Neutrophil (primary cell): Measurements from ENCODE around the gene LAMC3.

Experiments
- H3K27ac ChIP-seq: fragments of 200-600 bp; sonication (generic); 2 replicates; pipeline ENCODE4 v1.5.1; 2016; ENCODE audit warnings: mild to moderate bottlenecking, moderate library complexity
- H3K27me3 ChIP-seq: fragments of 200-600 bp; sonication (generic); 2 replicates; pipeline ENCODE4 v1.6.0; 2016; ENCODE audit warnings: mild to moderate bottlenecking
- H3K36me3 ChIP-seq: fragments of 200-600 bp; sonication (generic); 2 replicates; pipeline ENCODE4 v1.5.1; 2017
- H3K4me1 ChIP-seq, 2 experiments: fragments of 200-600 bp in 1 of 2; sonication (generic) in 1 of 2; 1 replicate in 1 of 2; 2 replicates in 1 of 2; pipeline versions ENCODE4 v1.5.1 to v1.6.1; 2013 to 2016; ENCODE audit warnings: low read depth in 1 of 2, low read length in 1 of 2, mild to moderate bottlenecking in 1 of 2, moderate library complexity in 1 of 2; ENCODE audit not compliant: control insufficient read depth in 1 of 2, insufficient read depth in 1 of 2
- H3K4me3 ChIP-seq, 2 experiments: fragments of 200-600 bp in 1 of 2; sonication (generic) in 1 of 2; 1 replicate in 1 of 2; 2 replicates in 1 of 2; pipeline ENCODE4 v1.5.1; 2013 to 2016; ENCODE audit warnings: low read depth in 1 of 2, low read length in 1 of 2, mild to moderate bottlenecking in 1 of 2, moderate library complexity in 1 of 2
- H3K9me3 ChIP-seq: fragments of 200-600 bp; sonication (generic); 2 replicates; pipeline ENCODE4 v1.5.1; 2016
- TF ChIP-seq, protein P1 (sequence below): fragments of 200-600 bp; sonication (generic); IDR thresholded peaks from 2 replicates; pipeline ENCODE4 v1.5.1; 2016; ENCODE audit warnings: antibody characterized with exemption

The LAMC3 gene

DNA sequence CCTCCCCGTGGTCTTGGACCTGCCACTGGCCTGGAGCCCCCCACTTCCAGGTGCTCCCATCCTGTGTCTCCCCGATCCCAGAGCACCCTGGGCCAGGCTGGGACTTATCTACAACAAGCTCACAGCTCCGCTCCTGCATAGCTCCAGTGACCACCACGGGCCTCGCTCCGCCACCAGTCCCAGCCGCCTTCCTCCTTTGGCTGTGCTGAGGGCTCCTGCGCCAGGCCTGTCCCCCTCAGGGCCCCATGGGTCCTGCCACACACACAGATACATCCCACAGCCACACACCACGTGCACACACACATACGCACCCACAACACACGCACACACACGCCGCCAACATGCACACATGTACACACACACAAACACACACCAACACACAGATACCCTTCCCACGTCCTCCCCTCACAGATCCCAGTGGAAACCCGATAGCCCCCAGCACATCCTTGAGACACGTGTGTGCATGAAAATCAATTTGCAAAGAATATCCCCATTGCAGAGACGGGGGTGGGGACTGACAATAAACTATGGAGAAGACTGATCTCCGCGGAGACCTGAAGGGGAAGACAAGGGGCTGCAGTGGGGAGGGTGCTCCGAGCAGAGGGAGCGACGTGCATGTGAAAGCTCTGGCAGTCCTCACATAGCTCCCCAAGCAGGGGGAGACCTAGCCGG lies 18.5 kb upstream of the LAMC3 start:
- Histone ChIP-seq H3K4me3 (no peak overlapping the region), H3K36me3 (no peaks in the 10 kb centered on the region), H3K4me1 (no peaks in the 10 kb centered on the region), H3K27ac (no peak overlapping the region), H3K9me3 (no peaks in the 10 kb centered on the region), H3K27me3 (no peaks in the 10 kb centered on the region)
- TF ChIP-seq, protein P1, sequence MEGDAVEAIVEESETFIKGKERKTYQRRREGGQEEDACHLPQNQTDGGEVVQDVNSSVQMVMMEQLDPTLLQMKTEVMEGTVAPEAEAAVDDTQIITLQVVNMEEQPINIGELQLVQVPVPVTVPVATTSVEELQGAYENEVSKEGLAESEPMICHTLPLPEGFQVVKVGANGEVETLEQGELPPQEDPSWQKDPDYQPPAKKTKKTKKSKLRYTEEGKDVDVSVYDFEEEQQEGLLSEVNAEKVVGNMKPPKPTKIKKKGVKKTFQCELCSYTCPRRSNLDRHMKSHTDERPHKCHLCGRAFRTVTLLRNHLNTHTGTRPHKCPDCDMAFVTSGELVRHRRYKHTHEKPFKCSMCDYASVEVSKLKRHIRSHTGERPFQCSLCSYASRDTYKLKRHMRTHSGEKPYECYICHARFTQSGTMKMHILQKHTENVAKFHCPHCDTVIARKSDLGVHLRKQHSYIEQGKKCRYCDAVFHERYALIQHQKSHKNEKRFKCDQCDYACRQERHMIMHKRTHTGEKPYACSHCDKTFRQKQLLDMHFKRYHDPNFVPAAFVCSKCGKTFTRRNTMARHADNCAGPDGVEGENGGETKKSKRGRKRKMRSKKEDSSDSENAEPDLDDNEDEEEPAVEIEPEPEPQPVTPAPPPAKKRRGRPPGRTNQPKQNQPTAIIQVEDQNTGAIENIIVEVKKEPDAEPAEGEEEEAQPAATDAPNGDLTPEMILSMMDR, result no peak

DNA sequence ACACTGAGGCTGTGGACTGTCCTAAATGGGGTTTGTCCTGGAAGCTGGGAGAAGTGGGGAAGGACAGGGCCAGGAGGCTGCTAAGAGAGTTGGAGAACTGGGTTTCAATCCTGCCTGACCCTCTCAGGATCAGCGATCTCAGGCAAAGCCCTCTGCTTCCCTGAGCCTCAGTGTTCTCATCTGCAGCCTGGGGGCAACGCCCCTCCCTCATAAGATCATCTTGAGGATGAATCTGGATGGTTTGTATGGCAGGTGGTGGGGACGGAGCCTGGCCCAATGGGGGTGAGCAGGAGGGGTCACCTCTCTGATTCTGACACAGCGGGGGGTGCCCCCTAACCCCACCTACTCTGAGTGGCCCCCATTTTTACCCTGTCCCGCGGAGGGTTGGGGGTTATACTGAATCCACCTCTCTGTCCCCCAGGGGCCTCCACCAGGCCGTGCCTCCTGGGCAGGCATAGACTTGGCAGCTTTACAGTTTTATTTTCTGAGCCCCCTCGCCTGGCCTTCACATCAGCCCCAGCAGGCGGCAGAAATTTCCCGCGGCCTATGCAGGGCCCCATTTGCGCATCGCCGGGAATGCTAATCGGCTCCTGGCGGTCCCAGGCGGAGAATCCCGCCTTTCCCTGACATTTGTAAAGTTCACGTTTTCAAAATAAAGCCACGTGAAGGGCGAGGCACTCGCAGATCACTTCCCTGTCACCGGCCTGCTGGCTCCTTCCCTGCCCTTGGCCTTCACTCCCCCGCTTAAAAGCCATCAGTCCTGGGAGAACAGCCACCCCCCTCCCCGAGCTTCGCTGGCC lies 17.8 kb upstream of the LAMC3 start:
- TF ChIP-seq, protein P1, result no peak
- Histone ChIP-seq H3K36me3 (no peaks in the 10 kb centered on the region), H3K4me3 (no peak overlapping the region), H3K27ac (no peak overlapping the region), H3K4me1 (no peaks in the 10 kb centered on the region), H3K27me3 (no peaks in the 10 kb centered on the region), H3K9me3 (no peaks in the 10 kb centered on the region)

DNA sequence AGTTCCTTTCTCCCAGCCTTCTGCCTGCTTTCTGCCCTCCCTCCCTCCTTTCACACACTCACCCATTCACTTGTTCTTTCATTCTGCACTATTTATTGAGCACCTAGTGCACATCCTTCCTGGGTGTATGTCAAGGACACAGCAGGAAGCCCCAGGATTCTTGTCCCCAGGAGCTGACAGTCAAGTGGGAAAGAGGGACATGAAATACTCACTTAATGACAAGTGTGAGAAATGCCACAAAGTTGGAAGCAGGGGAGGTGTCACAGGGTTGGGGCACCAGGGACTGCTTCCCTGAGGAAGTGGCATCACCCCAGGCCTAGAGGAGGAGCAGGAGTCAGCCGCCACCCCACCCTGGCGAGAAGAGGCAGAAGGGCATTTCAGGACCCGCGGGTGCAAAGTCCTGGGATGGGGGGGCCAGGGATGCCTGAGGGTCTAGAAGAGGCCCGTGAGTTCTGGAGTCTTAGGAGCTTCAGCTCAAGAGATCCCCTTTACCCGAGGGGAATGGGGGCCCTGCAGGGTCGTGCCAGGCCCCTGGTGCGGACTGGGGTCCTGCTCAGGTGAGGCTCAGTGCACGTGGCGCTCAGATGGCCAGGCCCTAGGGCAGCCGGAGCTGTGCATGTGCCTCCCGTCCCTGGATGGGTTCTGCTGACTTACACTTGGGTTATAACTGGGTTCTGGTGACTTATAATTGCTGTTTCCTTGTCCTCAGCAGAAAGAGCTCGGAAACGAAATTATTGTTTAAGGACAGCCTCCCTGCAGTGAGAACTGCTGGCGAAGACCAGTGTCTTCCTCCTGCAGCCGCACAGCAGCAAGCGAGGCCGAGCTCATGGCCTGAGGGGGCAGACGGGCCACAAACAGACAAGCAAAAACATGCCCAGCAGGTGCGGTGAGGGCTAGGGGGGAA lies 16.9 kb upstream of the LAMC3 start:
- no peaks in the 10 kb centered on the region for H3K27me3 ChIP-seq
- H3K9me3 ChIP-seq, result no peaks in the 10 kb centered on the region
- no peaks in the 10 kb centered on the region for H3K4me1 ChIP-seq
- no peak overlapping the region for H3K27ac ChIP-seq
- H3K36me3 ChIP-seq, result no peaks in the 10 kb centered on the region
- H3K4me3 ChIP-seq, result no peak overlapping the region
- TF ChIP-seq, protein P1, result no peak

DNA sequence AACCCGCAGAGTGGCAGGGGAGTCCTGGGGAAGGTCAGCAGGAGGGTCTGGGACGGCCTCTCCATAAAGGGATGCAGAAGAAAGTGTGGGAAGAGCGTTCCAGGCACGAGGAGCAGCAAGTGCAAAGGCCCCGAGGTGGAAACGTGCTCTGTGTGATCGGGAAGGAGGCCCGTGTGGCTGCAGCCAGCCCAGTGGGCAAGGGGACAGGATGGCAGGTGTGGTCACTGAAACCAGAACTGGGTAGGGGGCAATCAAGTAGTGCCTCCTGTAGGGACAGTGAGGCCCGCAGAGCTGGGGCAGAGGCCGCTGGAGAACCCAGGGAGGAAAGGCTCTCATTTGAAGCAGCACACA lies 16.3 kb upstream of the LAMC3 start:
- H3K4me1 ChIP-seq, result no peaks in the 10 kb centered on the region
- no peaks in the 10 kb centered on the region for H3K9me3 ChIP-seq
- no peaks in the 10 kb centered on the region for H3K27me3 ChIP-seq
- TF ChIP-seq, protein P1, result no peak
- no peak overlapping the region for H3K27ac ChIP-seq
- no peak overlapping the region for H3K4me3 ChIP-seq
- H3K36me3 ChIP-seq, result no peaks in the 10 kb centered on the region

DNA sequence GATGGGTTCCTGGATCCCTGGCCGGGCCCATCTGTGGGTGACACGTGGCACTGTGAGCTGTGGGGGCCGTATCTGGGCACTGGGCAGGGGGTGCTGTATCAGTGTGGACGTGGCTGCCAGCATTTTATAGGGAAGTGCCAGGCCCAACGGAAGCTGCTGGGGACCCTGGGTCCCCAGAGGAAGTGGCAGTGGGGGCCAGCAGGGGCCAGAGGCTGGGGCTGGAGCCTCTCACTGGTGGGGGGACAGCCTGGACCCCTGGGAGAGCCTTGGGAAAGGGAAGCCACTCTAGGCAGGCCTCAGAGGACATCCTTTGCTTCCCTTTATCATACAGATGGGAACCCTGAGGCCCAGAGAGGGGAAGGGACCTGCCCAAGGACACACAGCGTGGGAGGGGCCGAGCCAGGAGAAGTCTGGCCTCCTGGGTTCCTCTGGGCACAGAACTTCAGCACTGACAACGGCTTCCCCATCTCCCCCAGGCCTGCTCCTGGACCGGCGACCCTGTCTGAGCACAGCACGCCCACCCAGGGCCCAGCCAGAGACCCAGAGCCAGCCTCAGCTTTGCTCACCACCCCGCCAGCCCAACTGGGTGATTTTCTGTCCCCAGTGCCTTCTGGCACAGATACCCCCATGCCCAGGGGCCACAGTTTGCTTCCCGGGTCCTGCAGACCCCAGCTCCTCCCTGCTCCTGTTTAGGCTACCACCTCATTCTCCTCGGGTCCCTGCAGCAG lies 15.5 kb upstream of the LAMC3 start:
- TF ChIP-seq, protein P1, result no peak
- Histone ChIP-seq H3K4me1 (no peaks in the 10 kb centered on the region), H3K36me3 (no peaks in the 10 kb centered on the region), H3K4me3 (no peak overlapping the region), H3K9me3 (no peaks in the 10 kb centered on the region), H3K27me3 (no peaks in the 10 kb centered on the region), H3K27ac (no peak overlapping the region)
